HG03045 (cell line): ENCODE data around the gene GRAMD1A.

Source experiments
- ATAC-seq: cut with Tn5 transposase; IDR thresholded peaks from one replicate; pipeline ENCODE4 v1.9.1; 2021; ENCODE audit warnings: mild to moderate bottlenecking, moderate library complexity; ENCODE audit not compliant: unreplicated experiment

The GRAMD1A gene

GRCh38 chr19:35069696-35070095 lies 69.6 kb downstream of the GRAMD1A start:
- no peak for ATAC-seq

DNA sequence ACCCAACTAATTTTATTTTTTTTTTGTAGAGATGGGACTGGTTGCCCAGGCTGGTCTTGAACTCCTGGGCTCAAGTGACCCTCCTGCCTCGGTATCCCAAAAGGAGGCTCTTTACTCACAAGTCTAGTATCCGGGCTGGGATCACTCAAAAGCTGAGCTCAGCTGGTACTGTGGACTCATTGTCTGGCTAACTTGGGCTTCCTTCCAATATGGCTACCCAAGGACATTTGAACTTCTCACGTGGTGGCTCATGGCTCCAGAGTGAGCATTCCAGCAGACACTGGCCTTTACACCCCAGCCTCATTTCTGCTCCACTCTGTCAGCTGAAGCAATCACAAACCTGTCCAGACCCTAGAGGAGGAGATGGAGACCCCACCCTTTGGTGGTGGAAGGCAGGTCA lies 70.3 kb downstream of the GRAMD1A start:
- ATAC-seq, result no peak

- ATAC-seq, result no peak
These were observed 73.4 kb downstream of the GRAMD1A start for GRCh38 chr19:35073516-35073915.

DNA sequence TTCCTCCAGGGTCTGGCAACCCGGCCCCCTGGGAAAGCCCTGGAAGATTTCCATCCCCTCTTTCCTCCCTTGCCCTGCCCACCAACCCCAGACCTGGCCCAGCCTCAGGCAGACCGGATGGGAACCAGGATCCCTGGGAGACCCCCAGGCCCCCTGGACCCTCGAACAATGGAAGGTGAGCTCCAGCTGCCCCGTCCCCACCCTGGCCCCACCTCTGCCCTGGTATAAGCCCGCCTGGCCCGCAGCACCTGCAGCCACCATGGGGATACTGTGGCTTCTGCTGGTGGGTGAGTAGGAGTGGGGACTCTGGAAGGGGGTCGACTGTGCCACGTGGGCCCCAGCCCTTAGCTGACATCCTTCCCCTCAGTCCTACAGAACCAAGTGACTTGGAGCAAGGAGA lies 73.8 kb downstream of the GRAMD1A start:
- ATAC-seq, result no peak

DNA sequence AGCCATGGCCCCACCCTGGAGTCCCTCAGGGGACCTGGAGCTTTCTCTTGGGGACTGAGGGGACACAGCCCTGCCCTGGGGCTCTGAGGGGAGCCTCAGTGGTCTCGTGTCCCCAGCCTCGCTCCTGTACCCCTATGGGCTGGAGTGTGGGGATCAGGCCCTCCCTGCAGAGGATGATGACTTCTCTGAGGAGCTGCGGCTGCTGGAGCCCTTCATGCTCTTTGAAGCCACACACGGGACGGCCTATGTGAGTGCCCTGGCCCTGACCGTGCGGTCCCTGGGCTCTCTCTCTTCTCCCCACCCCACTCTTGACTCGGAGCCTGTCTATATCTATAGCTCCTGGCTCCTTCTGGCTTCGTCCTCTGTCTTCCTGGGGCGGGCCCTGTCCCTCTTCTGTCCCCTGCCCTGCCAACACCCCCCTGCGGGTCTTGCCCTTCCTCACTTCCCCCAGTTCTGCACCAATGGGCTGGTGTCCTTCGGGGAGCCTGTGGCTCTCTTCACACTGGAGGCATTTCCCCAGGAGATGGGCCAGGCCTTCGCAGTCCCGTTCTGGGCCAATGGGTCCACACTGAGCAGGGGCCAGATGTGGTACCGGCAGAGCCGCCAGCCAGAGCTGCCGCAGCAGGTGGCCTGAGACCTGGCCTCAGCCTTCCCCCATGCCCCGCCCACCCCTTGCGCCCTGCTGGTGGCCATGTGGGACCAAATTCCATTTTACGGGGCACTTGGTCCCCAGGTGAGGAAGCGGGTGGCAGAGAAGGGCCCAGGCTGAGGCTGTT lies 74.5 kb downstream of the GRAMD1A start:
- no peak for ATAC-seq

- ATAC-seq, result no peak
These were observed 75.3 kb downstream of the GRAMD1A start for GRCh38 chr19:35075202-35076025.

- ATAC-seq, result no peak
These were observed 75.9 kb downstream of the GRAMD1A start for GRCh38 chr19:35076026-35076370.
